ENCODE data around the gene NDUFC2. TPM values are rescaled to one million over a fixed set of nuclear protein-coding genes. Genes with fewer than 3 reads are reported as not detected.

NDUFC2 gene
- total and polyA plus RNA-seq, 2 of the 13 experiments (the other 11 are each of a cell fraction or from before 2014, with no cell fraction given) = 256 to 363 TPM

DNA sequence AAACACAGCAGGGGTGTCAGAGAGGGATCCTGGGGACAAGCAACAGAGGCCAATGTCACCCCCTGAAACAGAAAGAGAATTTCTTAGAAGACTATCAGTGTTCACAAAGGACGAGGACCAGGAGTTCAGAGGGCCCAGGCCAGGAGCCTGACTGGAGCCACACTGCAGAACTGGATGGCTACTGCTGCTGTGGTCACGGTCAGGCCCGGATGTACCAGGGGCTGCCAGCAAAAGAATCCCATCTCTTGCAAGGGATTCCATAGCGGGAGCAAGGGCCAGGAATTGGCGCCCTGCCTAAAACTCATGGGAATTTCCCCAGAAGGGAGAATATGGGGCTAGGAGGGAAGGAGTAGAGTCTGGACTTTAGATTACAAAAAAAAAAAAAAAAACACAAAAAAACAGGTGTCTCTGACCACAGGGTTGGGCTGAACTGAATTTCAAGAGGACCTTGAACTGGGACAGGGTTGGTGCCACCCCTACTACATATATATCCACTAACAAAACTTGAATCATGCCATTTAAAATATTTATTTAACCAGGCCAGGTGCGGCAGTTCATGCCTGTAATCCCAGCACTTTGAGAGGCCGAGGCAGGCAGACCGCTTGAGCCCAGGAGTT, 40.9 kb downstream of the NDUFC2 start (continued):
- TF ChIP-seq, protein P1, sequence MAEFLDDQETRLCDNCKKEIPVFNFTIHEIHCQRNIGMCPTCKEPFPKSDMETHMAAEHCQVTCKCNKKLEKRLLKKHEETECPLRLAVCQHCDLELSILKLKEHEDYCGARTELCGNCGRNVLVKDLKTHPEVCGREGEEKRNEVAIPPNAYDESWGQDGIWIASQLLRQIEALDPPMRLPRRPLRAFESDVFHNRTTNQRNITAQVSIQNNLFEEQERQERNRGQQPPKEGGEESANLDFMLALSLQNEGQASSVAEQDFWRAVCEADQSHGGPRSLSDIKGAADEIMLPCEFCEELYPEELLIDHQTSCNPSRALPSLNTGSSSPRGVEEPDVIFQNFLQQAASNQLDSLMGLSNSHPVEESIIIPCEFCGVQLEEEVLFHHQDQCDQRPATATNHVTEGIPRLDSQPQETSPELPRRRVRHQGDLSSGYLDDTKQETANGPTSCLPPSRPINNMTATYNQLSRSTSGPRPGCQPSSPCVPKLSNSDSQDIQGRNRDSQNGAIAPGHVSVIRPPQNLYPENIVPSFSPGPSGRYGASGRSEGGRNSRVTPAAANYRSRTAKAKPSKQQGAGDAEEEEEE (CRISPR knock-in tag; IDR thresholded peaks at IDR 0.05; ENCODE audit: borderline replicate concordance) = no peak
- no peak for TF ChIP-seq DNMT3B (CRISPR knock-in tag; conservative IDR thresholded peaks at IDR 0.05)
- TF ChIP-seq DNMT1 (CRISPR knock-in tag; IDR thresholded peaks at IDR 0.05) = no peak
- TF ChIP-seq, protein P2, sequence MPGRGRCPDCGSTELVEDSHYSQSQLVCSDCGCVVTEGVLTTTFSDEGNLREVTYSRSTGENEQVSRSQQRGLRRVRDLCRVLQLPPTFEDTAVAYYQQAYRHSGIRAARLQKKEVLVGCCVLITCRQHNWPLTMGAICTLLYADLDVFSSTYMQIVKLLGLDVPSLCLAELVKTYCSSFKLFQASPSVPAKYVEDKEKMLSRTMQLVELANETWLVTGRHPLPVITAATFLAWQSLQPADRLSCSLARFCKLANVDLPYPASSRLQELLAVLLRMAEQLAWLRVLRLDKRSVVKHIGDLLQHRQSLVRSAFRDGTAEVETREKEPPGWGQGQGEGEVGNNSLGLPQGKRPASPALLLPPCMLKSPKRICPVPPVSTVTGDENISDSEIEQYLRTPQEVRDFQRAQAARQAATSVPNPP (CRISPR knock-in tag; IDR thresholded peaks at IDR 0.05) = no peak
- TF ChIP-seq KLF11 (CRISPR knock-in tag; IDR thresholded peaks at IDR 0.05) = no peak
- no peak for TF ChIP-seq ZNF530 (CRISPR knock-in tag; IDR thresholded peaks at IDR 0.05; ENCODE audit: low read depth)
- TF ChIP-seq GABPA (IDR thresholded peaks at IDR 0.05; ENCODE audit: low read depth, low read length) = no peak
- TF ChIP-seq GABPA (CRISPR knock-in tag; IDR thresholded peaks at IDR 0.05; ENCODE audit: low read depth) = 0 out of 2 replicates have a peak, but pooled peaks have one; percentile 45
- peak; percentile 34; the same call in 1 of the 2 replicates for TF ChIP-seq SIX1 (CRISPR knock-in tag; IDR thresholded peaks at IDR 0.05; ENCODE audit: borderline replicate concordance)
- TF ChIP-seq SRSF1 (optimal IDR thresholded peaks at IDR 0.05; ENCODE audit: low read depth, low read length) = no peak
- no peak for TF ChIP-seq ZNF850 (CRISPR knock-in tag; conservative IDR thresholded peaks at IDR 0.05)
- no peak for TF ChIP-seq RELA (CRISPR knock-in tag; IDR thresholded peaks at IDR 0.05)
- no peak for TF ChIP-seq EZH2 (conservative IDR thresholded peaks at IDR 0.05; ENCODE audit: low read depth, low read length)
- no peak; the same call in 1 of the 2 replicates for TF ChIP-seq ZNF563 (CRISPR knock-in tag; IDR thresholded peaks at IDR 0.05)
- TF ChIP-seq, protein P3, sequence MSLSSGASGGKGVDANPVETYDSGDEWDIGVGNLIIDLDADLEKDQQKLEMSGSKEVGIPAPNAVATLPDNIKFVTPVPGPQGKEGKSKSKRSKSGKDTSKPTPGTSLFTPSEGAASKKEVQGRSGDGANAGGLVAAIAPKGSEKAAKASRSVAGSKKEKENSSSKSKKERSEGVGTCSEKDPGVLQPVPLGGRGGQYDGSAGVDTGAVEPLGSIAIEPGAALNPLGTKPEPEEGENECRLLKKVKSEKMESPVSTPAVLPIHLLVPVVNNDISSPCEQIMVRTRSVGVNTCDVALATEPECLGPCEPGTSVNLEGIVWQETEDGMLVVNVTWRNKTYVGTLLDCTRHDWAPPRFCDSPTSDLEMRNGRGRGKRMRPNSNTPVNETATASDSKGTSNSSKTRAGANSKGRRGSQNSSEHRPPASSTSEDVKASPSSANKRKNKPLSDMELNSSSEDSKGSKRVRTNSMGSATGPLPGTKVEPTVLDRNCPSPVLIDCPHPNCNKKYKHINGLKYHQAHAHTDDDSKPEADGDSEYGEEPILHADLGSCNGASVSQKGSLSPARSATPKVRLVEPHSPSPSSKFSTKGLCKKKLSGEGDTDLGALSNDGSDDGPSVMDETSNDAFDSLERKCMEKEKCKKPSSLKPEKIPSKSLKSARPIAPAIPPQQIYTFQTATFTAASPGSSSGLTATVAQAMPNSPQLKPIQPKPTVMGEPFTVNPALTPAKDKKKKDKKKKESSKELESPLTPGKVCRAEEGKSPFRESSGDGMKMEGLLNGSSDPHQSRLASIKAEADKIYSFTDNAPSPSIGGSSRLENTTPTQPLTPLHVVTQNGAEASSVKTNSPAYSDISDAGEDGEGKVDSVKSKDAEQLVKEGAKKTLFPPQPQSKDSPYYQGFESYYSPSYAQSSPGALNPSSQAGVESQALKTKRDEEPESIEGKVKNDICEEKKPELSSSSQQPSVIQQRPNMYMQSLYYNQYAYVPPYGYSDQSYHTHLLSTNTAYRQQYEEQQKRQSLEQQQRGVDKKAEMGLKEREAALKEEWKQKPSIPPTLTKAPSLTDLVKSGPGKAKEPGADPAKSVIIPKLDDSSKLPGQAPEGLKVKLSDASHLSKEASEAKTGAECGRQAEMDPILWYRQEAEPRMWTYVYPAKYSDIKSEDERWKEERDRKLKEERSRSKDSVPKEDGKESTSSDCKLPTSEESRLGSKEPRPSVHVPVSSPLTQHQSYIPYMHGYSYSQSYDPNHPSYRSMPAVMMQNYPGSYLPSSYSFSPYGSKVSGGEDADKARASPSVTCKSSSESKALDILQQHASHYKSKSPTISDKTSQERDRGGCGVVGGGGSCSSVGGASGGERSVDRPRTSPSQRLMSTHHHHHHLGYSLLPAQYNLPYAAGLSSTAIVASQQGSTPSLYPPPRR (CRISPR knock-in tag; IDR thresholded peaks at IDR 0.05; ENCODE audit: borderline replicate concordance) = no peak
- no peak for TF ChIP-seq FOSL1 (CRISPR knock-in tag; IDR thresholded peaks at IDR 0.05; ENCODE audit: borderline replicate concordance)
- peak; percentile 51 for TF ChIP-seq ZFY (CRISPR knock-in tag; IDR thresholded peaks at IDR 0.05)
- TF ChIP-seq, protein P4, sequence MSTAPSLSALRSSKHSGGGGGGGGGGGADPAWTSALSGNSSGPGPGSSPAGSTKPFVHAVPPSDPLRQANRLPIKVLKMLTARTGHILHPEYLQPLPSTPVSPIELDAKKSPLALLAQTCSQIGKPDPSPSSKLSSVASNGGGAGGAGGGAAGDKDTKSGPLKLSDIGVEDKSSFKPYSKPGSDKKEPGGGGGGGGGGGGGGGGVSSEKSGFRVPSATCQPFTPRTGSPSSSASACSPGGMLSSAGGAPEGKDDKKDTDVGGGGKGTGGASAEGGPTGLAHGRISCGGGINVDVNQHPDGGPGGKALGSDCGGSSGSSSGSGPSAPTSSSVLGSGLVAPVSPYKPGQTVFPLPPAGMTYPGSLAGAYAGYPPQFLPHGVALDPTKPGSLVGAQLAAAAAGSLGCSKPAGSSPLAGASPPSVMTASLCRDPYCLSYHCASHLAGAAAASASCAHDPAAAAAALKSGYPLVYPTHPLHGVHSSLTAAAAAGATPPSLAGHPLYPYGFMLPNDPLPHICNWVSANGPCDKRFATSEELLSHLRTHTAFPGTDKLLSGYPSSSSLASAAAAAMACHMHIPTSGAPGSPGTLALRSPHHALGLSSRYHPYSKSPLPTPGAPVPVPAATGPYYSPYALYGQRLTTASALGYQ (CRISPR knock-in tag; IDR thresholded peaks at IDR 0.05) = no peak
- TF ChIP-seq ESRRA (CRISPR knock-in tag; IDR thresholded peaks at IDR 0.05; ENCODE audit: low read depth) = no peak
- TF ChIP-seq, protein P5, sequence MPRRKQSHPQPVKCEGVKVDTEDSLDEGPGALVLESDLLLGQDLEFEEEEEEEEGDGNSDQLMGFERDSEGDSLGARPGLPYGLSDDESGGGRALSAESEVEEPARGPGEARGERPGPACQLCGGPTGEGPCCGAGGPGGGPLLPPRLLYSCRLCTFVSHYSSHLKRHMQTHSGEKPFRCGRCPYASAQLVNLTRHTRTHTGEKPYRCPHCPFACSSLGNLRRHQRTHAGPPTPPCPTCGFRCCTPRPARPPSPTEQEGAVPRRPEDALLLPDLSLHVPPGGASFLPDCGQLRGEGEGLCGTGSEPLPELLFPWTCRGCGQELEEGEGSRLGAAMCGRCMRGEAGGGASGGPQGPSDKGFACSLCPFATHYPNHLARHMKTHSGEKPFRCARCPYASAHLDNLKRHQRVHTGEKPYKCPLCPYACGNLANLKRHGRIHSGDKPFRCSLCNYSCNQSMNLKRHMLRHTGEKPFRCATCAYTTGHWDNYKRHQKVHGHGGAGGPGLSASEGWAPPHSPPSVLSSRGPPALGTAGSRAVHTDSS (CRISPR knock-in tag; conservative IDR thresholded peaks at IDR 0.05) = no peak
